Hepatocyte (in vitro differentiated cells): ENCODE results near the gene TBC1D17.

ENCODE experiments used
- EZH2phosphoT487 ChIP-seq: fragments of 200-600 bp; sonication (generic); IDR thresholded peaks from one replicate; pipeline ENCODE4 v1.6.1; 2018; ENCODE audit warnings: antibody characterized with exemption, mild to moderate bottlenecking, low read depth, moderate library complexity; ENCODE audit not compliant: unreplicated experiment, severe bottlenecking
- TF ChIP-seq, protein P1 (sequence below): fragments of 200-600 bp; sonication (generic); IDR thresholded peaks from 2 replicates; pipeline ENCODE4 v1.5.1; 2016; ENCODE audit warnings: antibody characterized with exemption, mild to moderate bottlenecking; ENCODE audit not compliant: poor library complexity

DNA sequence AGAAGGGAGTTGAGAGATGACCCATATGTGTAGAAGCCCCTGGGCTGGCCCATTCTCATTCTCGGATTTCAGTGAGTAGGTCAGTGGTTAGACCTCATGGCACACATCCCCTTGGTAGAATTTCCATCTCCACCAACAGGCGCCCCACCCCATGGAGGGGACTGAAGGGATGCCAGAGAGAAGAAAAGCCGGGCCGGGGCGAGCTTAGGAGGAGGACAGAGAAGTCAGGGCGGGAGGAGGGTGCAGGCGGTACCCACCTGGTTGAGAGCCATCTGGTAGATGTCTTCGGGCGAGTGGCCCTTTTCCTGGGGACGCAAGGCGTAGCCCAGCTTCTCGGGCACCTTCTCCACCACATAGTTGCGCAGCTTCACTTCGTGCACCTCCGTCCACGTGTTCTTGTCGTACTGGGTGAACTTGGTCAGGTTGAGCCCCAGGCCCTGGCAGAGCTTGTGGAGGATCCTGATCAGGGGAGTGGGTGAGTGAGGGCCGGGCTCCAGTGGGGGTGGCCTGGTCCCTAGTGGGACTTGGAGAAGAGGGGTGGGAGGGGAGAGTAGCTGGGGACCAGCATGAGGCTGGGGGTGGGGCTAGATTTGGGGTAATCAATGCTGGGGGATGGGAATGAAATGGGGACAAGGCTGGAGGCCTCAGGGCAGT is 16.6 kb downstream of the TBC1D17 start:
- TF ChIP-seq, protein P1, sequence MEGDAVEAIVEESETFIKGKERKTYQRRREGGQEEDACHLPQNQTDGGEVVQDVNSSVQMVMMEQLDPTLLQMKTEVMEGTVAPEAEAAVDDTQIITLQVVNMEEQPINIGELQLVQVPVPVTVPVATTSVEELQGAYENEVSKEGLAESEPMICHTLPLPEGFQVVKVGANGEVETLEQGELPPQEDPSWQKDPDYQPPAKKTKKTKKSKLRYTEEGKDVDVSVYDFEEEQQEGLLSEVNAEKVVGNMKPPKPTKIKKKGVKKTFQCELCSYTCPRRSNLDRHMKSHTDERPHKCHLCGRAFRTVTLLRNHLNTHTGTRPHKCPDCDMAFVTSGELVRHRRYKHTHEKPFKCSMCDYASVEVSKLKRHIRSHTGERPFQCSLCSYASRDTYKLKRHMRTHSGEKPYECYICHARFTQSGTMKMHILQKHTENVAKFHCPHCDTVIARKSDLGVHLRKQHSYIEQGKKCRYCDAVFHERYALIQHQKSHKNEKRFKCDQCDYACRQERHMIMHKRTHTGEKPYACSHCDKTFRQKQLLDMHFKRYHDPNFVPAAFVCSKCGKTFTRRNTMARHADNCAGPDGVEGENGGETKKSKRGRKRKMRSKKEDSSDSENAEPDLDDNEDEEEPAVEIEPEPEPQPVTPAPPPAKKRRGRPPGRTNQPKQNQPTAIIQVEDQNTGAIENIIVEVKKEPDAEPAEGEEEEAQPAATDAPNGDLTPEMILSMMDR: no peak
- TF ChIP-seq EZH2phosphoT487: no peak
